Measurements from ENCODE around the gene RAC2. TPM values are rescaled to one million over a fixed set of nuclear protein-coding genes. Genes with fewer than 3 reads are reported as not detected.

The RAC2 gene
- total RNA-seq, 1 experiment from 2014 or later, result 90.5 TPM

- ChIA-PET CTCF (interaction anchor here (0.7 to 1.5 kb wide), 2 partner anchors 283 to 1633 kb away, joined by 3 read pairs; no protein-coding TSS in a partner anchor), POLR2A (ENCODE audit: unreplicated experiment) (interaction anchor here (0.6 kb wide), 1 partner anchor 813 kb away, joined by 3 read pairs; no protein-coding TSS in a partner anchor)
- no peaks in the 10 kb centered on the region for H3K79me2 ChIP-seq (ENCODE audit: low read depth)
- peaks cover 37% of the 10 kb centered on the region for H3F3A ChIP-seq (ENCODE audit: insufficient read depth, low read depth)
- H3K27me3 ChIP-seq (ENCODE audit: insufficient read depth, low read depth), result no peaks in the 10 kb centered on the region
- H3K36me3 ChIP-seq (ENCODE audit: low read depth), result no peaks in the 10 kb centered on the region
- DNase-seq, result no peak
- peaks cover 27% of the 10 kb centered on the region for H3K4me1 ChIP-seq (replicated peaks; ENCODE audit: insufficient read depth)
- intact Hi-C loops (cut with micrococcal nuclease; ENCODE audit: unreplicated experiment), result no loop called here
- TF ChIP-seq EZH2 (IDR thresholded peaks at IDR 0.05; ENCODE audit: low read depth), result no peak
- TF ChIP-seq, protein P1, sequence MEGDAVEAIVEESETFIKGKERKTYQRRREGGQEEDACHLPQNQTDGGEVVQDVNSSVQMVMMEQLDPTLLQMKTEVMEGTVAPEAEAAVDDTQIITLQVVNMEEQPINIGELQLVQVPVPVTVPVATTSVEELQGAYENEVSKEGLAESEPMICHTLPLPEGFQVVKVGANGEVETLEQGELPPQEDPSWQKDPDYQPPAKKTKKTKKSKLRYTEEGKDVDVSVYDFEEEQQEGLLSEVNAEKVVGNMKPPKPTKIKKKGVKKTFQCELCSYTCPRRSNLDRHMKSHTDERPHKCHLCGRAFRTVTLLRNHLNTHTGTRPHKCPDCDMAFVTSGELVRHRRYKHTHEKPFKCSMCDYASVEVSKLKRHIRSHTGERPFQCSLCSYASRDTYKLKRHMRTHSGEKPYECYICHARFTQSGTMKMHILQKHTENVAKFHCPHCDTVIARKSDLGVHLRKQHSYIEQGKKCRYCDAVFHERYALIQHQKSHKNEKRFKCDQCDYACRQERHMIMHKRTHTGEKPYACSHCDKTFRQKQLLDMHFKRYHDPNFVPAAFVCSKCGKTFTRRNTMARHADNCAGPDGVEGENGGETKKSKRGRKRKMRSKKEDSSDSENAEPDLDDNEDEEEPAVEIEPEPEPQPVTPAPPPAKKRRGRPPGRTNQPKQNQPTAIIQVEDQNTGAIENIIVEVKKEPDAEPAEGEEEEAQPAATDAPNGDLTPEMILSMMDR (conservative IDR thresholded peaks at IDR 0.05), result peak; percentile 41; the same call in 1 of the 2 replicates
- H3K9me3 ChIP-seq (ENCODE audit: insufficient read depth, low read depth), result no peaks in the 10 kb centered on the region; the same call in 1 of the 2 replicates
- no peak overlapping the region for H3K27ac ChIP-seq
- H3K4me2 ChIP-seq, result no peak overlapping the region
- no peak overlapping the region for H3K4me3 ChIP-seq
- no peaks in the 10 kb centered on the region for H4K20me1 ChIP-seq (ENCODE audit: insufficient read depth)
- H2AFZ ChIP-seq, result no peak overlapping the region
- no TSS peak for BruUV-seq (replicated peaks)
- H3K9me2 ChIP-seq (ENCODE audit: insufficient read depth), result no peaks in the 10 kb centered on the region
These were observed 18.6 kb downstream of the RAC2 start for GRCh38 chr22:37225481-37225880.

DNA sequence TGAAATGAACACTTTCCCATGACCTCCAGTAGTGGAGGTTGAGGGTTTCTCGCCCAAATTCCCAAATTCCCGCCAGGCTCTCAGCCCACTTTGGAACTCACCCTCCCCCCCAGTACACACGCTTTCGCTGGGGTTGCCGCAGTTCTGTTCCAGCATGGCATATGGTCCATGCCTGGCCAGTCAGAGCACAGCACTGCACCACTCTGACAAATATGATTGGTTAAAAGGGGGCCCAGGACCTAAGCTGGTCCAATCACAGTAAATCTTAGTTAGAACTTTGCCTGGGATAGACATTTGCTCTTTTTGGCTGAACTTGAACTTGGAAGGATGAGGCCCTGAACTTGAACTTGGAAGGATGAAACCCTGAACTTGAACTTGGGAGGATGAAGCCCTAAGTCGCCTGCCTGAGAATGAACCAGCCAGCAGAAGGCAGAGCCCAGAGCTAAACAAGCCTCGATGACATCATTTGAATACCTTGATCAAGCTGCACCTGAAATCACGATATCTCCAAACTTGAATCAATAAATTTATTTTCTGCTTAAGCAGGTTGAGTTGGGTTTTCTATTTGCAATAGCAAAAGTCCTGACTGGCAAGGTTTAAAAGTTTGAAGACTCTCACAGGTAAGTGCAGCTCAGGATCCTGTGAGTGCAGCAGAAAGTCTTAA lies 19.2 kb downstream of the RAC2 start:
- no peaks in the 10 kb centered on the region for H3K36me3 ChIP-seq (ENCODE audit: low read depth)
- ChIA-PET POLR2A (ENCODE audit: unreplicated experiment) (no interaction called here), CTCF (interaction anchor here (0.7 to 1.5 kb wide), 2 partner anchors 284 to 1632 kb away, joined by 3 read pairs; no protein-coding TSS in a partner anchor)
- no peaks in the 10 kb centered on the region for H4K20me1 ChIP-seq (ENCODE audit: insufficient read depth)
- intact Hi-C loops (cut with micrococcal nuclease; ENCODE audit: unreplicated experiment), result no loop called here
- DNase-seq, result no peak
- TF ChIP-seq, protein P1 (conservative IDR thresholded peaks at IDR 0.05), result no peak
- TF ChIP-seq EZH2 (IDR thresholded peaks at IDR 0.05; ENCODE audit: low read depth), result no peak
- H3K27ac ChIP-seq, result no peak overlapping the region
- H3K27me3 ChIP-seq (ENCODE audit: insufficient read depth, low read depth), result no peaks in the 10 kb centered on the region
- no peak overlapping the region for H3K4me3 ChIP-seq
- peaks cover 21% of the 10 kb centered on the region for H3K4me1 ChIP-seq (replicated peaks; ENCODE audit: insufficient read depth)
- BruUV-seq (replicated peaks), result no TSS peak
- H3F3A ChIP-seq (ENCODE audit: insufficient read depth, low read depth), result peaks cover 33% of the 10 kb centered on the region
- no peaks in the 10 kb centered on the region; the same call in 1 of the 2 replicates for H3K9me3 ChIP-seq (ENCODE audit: insufficient read depth, low read depth)
- no peak overlapping the region for H2AFZ ChIP-seq
- H3K4me2 ChIP-seq, result no peak overlapping the region
- H3K79me2 ChIP-seq (ENCODE audit: low read depth), result no peaks in the 10 kb centered on the region
- H3K9me2 ChIP-seq (ENCODE audit: insufficient read depth), result no peaks in the 10 kb centered on the region

- ChIA-PET POLR2A (ENCODE audit: unreplicated experiment) (no interaction called here), CTCF (no interaction called here)
- TF ChIP-seq, protein P1 (conservative IDR thresholded peaks at IDR 0.05), result no peak
- TF ChIP-seq EZH2 (IDR thresholded peaks at IDR 0.05; ENCODE audit: low read depth), result no peak
- Histone ChIP-seq H3K79me2 (ENCODE audit: low read depth) (no peaks in the 10 kb centered on the region), H3K9me3 (ENCODE audit: insufficient read depth, low read depth) (no peaks in the 10 kb centered on the region; the same call in 1 of the 2 replicates), H3K9me2 (ENCODE audit: insufficient read depth) (no peaks in the 10 kb centered on the region), H2AFZ (no peak overlapping the region), H3K4me2 (no peak overlapping the region), H3K27me3 (ENCODE audit: insufficient read depth, low read depth) (no peaks in the 10 kb centered on the region), H3F3A (ENCODE audit: insufficient read depth, low read depth) (peaks cover 25% of the 10 kb centered on the region), H4K20me1 (ENCODE audit: insufficient read depth) (no peaks in the 10 kb centered on the region), H3K4me1 (replicated peaks; ENCODE audit: insufficient read depth) (peaks cover 13% of the 10 kb centered on the region), H3K27ac (no peak overlapping the region), H3K4me3 (no peak overlapping the region), H3K36me3 (ENCODE audit: low read depth) (no peaks in the 10 kb centered on the region)
- no peak for DNase-seq
- no TSS peak for BruUV-seq (replicated peaks)
- intact Hi-C loops (cut with micrococcal nuclease; ENCODE audit: unreplicated experiment), result no loop called here
These were observed 20.0 kb downstream of the RAC2 start for GRCh38 chr22:37223965-37224551.
